NOMO-1 treated with dmso at 0.1 percent for 144 hours (cell line): ENCODE measurements around the gene GOSR1.
"Not testable (repeated sequence)": the region's sequence is repeated elsewhere in the genome, so short reads cannot be mapped to it uniquely, and the experiment has no call there.

Experiments used
- DNase-seq: peaks from one replicate; lab custom pipeline; 2025; ENCODE audit not compliant: unreplicated experiment; lab: John Stamatoyannopoulos, UW

The GOSR1 gene

GRCh38 chr17:30560117-30561026, 83.2 kb downstream of the GOSR1 start:
- not testable (repeated sequence) for DNase-seq

DNA sequence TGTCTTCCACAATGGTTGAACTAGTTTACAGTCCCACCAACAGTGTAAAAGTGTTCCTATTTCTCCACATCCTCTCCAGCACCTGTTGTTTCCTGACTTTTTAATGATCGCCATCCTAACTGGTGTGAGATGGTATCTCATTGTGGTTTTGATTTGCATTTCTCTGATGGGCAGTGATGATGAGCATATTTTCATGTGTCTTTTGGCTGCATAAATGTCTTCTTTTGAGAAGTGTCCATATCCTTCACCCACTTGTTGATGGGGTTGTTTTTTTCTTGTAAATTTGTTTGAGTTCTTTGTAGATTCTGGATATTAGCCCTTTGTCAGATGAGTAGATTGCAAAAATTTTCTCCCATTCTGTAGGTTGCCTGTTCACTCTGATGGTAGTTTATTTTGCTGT, 84.6 kb downstream of the GOSR1 start:
- not testable (repeated sequence) for DNase-seq

- DNase-seq: not testable (repeated sequence)
Measured at GRCh38 chr17:30563131-30563904, 86.1 kb downstream of the GOSR1 start.

DNA sequence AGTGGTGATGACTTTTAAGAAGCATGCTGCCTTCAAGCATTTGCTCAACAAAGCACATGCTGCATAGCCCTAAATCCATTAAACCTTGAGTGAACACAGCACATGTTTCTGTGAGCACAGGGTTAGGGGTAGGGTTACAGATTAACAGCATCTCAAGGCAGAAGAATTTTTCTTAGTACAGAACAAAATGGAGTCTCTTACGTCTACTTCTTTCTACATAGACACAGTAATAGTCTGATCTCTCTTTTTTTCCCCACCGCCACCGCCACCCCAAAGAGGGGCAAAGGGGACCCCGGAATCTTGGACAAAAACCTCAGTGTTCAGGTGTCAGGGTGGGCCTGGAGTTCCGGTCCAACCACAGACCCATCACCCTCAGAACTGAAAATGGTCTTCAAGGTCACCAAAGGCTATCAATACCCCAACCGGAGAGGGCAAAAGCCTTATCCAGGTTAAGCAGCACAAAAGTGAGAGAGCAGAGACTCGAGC, 86.7 kb downstream of the GOSR1 start:
- DNase-seq: not testable (repeated sequence)

DNA sequence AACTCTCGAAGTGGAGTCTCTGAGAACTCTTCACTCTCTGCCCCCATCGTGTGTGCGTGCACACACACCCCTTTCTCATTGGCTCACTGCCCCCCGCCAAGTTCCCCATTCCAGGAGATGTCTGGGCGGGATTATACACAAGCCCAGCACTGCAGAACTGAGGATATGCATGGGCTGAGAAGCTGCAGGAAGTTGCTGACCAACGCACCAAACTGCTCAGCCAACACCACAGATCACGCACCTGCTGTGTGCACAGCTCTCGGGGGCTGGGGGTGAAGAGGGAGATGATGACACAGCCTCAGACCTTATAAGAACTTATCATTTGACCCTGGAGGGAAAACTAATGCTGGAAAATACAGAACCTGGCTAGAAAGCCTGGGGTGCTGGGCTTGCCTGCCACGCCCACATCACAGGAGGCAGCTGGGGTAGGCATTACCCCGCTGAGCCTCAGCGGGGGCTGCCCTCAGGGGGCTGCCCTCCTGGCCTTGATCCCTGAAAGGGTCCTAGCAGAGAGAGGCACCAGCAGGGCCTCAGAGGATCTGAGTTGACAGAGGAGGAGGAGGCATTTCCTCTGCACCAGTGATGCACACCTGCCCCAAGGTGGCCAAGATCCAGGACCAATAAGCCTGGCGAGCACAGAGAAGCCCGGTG, 87.3 kb downstream of the GOSR1 start:
- DNase-seq: peak; percentile 29

DNA sequence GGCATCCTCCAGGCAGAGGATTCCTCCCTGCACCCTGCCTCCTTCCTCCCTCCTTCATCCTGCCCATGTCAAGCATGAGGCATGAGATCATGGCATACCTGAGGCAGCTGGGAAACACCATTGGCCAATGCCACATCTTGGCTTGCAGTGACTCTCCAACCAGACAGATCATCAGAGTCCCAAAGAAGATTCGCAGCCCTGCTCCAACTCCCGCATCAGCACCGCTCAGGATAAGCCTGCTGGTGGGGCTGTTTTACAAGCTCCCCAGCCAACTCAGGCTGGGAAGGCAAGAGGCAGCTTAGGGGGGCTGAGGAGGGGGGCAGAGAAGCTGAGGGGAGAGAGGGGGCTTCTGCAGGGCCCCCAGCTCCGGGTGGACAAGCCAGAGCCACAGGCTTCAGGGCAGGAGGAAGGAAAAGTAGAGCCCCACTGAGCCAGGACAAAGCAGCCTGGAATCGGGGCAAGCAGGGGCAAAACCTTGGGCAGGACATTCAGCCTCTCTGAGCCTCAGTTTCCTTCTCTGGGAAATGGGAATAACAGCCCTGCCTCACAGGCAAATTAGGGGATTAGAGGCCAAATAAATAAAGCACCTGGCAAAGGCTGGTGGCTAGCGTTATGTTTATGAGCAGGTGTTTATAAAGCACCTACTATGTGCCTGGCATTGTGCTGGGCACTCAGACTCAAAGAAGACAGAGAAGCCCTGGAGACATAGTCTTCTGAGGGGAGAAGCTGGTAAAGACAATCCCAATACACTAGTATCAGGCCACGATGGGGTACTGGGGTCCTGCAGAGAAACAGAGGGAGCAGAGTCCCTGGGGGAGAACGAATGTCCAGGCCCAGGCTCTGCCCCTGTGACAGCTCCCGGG, 88.1 kb downstream of the GOSR1 start:
- DNase-seq: no peak

- not testable (repeated sequence) for DNase-seq
Measured at GRCh38 chr17:30566104-30566503, 88.9 kb downstream of the GOSR1 start.

- DNase-seq: not testable (repeated sequence)
Measured at GRCh38 chr17:30566516-30567225, 89.5 kb downstream of the GOSR1 start.

GRCh38 chr17:30567231-30568116, 90.3 kb downstream of the GOSR1 start:
- no peak for DNase-seq

DNA sequence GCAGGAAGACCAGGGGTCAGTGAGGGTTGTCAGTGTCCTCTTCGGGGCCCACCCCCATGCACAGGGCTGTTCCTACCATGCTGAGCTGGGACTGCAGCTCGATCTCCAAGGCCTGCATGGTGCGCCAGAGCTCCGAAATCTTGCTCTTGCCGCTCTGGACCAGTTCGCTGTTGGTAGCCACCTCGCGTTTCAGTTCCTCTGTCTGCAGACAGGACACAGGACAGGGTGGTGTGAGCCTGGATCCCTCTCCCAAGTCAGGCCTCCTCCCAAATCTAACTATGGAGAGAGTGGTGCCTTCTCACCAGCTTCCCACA, 90.9 kb downstream of the GOSR1 start:
- no peak for DNase-seq

- not testable (repeated sequence) for DNase-seq
Measured at GRCh38 chr17:30569531-30570175, 92.4 kb downstream of the GOSR1 start.

GRCh38 chr17:30570191-30570590, 93.0 kb downstream of the GOSR1 start:
- DNase-seq: no peak

GRCh38 chr17:30570596-30571265, 93.5 kb downstream of the GOSR1 start:
- no peak for DNase-seq

GRCh38 chr17:30571404-30571803, 94.2 kb downstream of the GOSR1 start:
- DNase-seq: not testable (repeated sequence)

DNA sequence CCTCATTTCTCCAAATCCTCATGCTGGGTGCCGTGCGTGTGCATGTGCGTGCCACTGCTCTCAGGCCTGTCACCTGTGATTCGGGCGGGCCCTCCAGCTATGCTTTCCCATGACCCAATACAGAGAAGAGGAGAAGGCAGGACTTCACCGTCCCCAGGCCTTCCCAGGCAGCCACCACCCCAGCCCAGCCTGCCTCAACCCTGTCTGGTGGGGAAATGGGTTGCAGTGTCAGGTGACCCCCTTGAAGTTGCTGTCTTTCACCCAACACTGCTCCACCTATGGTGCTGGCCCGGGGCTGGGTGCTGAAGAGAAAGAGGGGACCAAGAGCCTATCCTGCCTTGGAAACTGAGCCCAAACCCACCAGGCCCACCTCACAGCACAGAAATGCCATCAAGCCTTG, 94.7 kb downstream of the GOSR1 start:
- DNase-seq: no peak

DNA sequence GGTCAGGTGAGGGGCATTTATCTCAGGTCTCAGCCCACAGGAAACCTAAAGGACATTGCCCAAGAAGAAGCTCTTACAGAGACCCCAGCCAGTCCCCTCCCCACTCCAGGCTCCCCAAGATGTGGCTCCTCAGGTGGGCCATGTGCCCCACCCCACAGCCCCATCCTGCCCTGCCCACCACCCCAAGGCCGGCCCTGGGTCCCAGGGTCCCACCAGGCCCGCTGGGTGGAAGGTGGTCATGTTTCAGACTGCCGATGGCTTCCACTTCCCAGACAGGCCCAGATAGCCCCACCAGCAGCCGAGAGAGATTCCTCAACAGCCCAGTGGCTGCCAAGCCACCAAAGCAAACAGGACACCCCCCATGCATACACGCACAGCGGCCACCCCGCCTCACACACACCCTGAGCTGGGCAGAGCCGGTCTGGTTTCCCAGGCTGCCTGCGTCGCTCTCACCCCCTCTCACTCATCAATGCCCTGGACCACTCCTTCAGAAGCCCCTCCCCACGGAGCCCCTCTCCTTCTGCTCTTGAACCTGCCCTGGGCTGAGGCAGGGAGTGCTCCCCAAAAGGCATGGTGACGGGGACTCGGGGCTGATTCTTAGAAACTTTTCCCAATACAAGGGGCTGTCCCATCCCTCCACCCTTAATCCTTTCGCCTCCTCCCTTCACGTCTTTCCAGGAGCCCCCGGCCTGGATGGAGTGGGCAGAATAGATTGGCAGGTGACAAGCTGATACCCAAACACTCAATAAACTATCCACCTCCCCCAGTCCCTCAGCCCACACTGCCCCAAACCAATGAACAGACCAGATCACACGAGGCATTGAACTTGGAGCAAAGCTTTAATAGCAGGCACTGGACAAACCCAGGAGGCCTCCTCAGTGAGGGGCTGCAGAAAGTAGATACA, 95.7 kb downstream of the GOSR1 start:
- DNase-seq: not testable (repeated sequence)
